ENCODE results near the gene MARCHF11. TPM values are rescaled to one million over a fixed set of nuclear protein-coding genes. Genes with fewer than 3 reads are reported as not detected.

MARCHF11 gene
- total RNA-seq, 1 donor from 2014 or later = not detected

DNA sequence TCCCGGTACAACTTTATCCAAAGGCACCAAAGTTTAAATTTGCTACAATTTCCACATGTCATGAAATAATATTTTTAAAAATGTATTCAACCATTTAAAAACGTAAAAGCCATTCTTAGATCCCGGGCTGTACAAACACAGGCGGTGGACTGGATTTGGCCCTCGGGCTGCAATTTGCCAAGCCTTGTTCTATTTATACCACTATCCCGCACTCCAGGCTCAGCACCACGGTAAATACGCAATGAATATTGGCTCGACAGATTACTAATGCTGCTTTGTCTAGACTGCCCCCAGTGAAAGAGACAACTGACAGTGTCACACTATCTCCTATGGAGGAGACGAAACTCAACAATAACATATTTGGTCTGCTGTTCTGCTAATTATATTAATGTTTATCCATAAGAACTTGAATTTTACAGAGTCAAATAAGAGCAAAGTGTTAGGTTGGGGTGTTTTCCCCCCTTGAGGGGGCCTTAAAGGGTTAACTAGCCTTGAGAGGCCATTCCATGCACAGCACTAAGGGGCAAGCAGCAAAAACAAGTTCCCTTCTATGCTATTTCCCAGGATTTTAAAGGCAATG is 98.1 kb downstream of the MARCHF11 start:
- Histone ChIP-seq H3K27me3 (ENCODE audit: control insufficient read depth, insufficient read depth, low read length) (no peaks in the 10 kb centered on the region), H3K4me3 (ENCODE audit: low read depth, low read length) (no peak overlapping the region), H3K36me3 (ENCODE audit: control insufficient read depth, insufficient read depth, low read length) (no peaks in the 10 kb centered on the region)
- TF ChIP-seq, protein P1, sequence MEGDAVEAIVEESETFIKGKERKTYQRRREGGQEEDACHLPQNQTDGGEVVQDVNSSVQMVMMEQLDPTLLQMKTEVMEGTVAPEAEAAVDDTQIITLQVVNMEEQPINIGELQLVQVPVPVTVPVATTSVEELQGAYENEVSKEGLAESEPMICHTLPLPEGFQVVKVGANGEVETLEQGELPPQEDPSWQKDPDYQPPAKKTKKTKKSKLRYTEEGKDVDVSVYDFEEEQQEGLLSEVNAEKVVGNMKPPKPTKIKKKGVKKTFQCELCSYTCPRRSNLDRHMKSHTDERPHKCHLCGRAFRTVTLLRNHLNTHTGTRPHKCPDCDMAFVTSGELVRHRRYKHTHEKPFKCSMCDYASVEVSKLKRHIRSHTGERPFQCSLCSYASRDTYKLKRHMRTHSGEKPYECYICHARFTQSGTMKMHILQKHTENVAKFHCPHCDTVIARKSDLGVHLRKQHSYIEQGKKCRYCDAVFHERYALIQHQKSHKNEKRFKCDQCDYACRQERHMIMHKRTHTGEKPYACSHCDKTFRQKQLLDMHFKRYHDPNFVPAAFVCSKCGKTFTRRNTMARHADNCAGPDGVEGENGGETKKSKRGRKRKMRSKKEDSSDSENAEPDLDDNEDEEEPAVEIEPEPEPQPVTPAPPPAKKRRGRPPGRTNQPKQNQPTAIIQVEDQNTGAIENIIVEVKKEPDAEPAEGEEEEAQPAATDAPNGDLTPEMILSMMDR (IDR thresholded peaks at IDR 0.05; ENCODE audit: insufficient read depth, low read length, poor library complexity, severe bottlenecking) = no peak
- DNase-seq (ENCODE audit: low read depth) = no peak

DNA sequence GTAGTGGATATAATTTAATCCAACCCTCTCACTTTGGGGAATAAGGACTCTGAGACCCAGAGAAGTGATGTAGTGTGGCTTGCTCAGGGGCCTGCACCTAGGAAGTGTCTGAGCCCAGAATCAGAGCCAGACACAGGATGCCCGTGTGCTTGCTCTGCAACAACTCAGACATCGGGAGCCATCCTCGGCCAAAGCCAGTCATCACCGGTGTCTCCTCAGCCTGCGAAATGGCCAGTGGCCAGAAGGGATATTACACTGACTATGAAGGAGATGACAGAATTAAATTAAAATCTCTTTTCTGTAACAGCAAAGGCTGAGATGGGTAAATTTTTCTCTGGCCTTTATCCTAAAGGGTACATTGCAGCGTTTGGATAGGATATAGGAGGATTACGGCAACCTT is 102.9 kb downstream of the MARCHF11 start:
- H3K27me3 ChIP-seq (ENCODE audit: control insufficient read depth, insufficient read depth, low read length) = no peaks in the 10 kb centered on the region
- DNase-seq (ENCODE audit: low read depth) = no peak
- TF ChIP-seq, protein P1 (IDR thresholded peaks at IDR 0.05; ENCODE audit: insufficient read depth, low read length, poor library complexity, severe bottlenecking) = no peak
- H3K4me3 ChIP-seq (ENCODE audit: low read depth, low read length) = no peak overlapping the region
- H3K36me3 ChIP-seq (ENCODE audit: control insufficient read depth, insufficient read depth, low read length) = no peaks in the 10 kb centered on the region

DNA sequence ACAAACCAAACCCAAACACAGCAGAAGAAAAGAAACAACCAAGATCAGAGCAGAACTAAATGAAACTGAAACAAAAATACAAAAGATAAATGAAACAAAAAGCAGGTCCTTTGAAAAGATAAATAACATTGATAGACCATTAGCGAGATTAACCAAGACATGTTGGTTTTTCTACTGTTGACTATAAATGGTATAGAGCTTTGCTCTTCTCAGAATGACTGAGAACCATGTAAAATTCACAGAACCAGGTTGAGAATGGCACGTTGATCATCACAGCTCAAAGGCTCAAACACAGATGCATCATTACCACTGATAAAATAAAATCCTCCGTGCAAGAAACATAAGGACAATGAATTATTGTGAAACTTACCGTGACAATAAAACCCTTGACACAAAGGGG is 105.2 kb downstream of the MARCHF11 start:
- Histone ChIP-seq H3K27me3 (ENCODE audit: control insufficient read depth, insufficient read depth, low read length) (no peaks in the 10 kb centered on the region), H3K4me3 (ENCODE audit: low read depth, low read length) (no peak overlapping the region), H3K36me3 (ENCODE audit: control insufficient read depth, insufficient read depth, low read length) (no peaks in the 10 kb centered on the region)
- no peak for DNase-seq (ENCODE audit: low read depth)
- TF ChIP-seq, protein P1 (IDR thresholded peaks at IDR 0.05; ENCODE audit: insufficient read depth, low read length, poor library complexity, severe bottlenecking) = no peak

DNA sequence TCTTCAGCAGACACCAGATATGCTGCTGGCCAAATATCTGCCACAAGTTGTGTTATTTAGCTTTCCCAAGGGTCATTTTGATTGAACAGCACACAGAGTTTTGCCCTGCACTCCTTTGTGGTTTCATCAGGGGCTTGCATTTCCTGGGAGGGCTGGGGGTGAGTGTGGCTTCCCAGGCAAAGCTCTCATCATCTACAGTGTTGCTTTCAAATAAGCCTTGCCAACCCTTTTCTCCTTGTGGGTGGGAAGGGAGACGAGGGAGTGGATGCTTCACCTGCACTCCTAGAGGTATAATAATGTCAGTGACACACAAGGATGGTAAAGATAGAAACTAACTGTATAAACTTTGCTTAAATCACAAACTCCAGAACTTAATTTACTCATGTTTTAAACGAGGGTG is 107.0 kb downstream of the MARCHF11 start:
- TF ChIP-seq, protein P1 (IDR thresholded peaks at IDR 0.05; ENCODE audit: insufficient read depth, low read length, poor library complexity, severe bottlenecking) = no peak
- no peak for DNase-seq (ENCODE audit: low read depth)
- no peaks in the 10 kb centered on the region for H3K27me3 ChIP-seq (ENCODE audit: control insufficient read depth, insufficient read depth, low read length)
- H3K4me3 ChIP-seq (ENCODE audit: low read depth, low read length) = no peak overlapping the region
- H3K36me3 ChIP-seq (ENCODE audit: control insufficient read depth, insufficient read depth, low read length) = no peaks in the 10 kb centered on the region

DNA sequence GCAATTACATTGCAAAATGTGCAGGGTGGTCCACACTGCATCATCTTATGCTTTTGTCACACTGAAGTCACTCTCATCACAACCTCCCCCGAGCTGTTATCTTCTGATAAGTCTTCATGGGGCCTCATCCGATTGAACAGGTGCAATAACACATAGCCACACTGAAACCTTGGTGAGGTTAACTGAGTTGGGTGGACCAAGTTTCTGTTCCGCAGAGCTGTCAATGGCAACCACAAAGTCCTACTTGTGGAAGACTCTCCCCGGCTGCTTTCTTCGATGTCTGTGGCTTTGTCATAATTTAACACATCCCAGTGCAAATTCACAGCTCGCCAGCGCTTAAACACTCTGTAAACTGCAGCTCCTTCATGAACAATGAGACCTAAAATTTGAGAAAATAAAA is 112.2 kb downstream of the MARCHF11 start:
- H3K4me3 ChIP-seq (ENCODE audit: low read depth, low read length) = no peak overlapping the region
- TF ChIP-seq, protein P1 (IDR thresholded peaks at IDR 0.05; ENCODE audit: insufficient read depth, low read length, poor library complexity, severe bottlenecking) = no peak
- no peaks in the 10 kb centered on the region for H3K27me3 ChIP-seq (ENCODE audit: control insufficient read depth, insufficient read depth, low read length)
- DNase-seq (ENCODE audit: low read depth) = no peak
- H3K36me3 ChIP-seq (ENCODE audit: control insufficient read depth, insufficient read depth, low read length) = no peaks in the 10 kb centered on the region

DNA sequence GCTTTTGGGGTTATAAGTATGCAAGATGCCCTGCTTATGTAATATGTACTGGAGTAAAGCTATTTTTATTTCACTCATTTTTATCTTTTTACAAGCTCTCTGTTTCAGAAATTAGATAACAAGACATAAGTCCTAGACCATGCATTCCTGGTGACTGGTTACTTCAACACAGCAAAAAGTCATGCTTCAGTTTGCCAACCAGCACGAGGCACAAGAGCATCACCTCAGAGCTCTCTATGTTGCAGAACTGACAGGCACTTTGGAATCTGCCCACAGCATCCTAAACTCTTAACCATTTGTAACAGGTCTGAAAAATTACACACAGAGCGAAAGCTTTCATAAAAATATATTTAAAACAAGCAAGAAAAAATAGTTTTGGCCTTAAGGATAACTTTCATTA is 112.8 kb downstream of the MARCHF11 start:
- Histone ChIP-seq H3K4me3 (ENCODE audit: low read depth, low read length) (no peak overlapping the region), H3K36me3 (ENCODE audit: control insufficient read depth, insufficient read depth, low read length) (no peaks in the 10 kb centered on the region), H3K27me3 (ENCODE audit: control insufficient read depth, insufficient read depth, low read length) (no peaks in the 10 kb centered on the region)
- DNase-seq (ENCODE audit: low read depth) = no peak
- TF ChIP-seq, protein P1 (IDR thresholded peaks at IDR 0.05; ENCODE audit: insufficient read depth, low read length, poor library complexity, severe bottlenecking) = no peak
